ENCODE measurements around the gene MGA.

The MGA gene

GRCh38 chr15:41819455-41820050 is 159.3 kb downstream of the MGA start:
- DNase-seq (ENCODE audit: low spot score): peak; percentile 65
- Histone ChIP-seq H3K9me3 (ENCODE audit: severe bottlenecking) (no peaks in the 10 kb centered on the region), H3K27me3 (ENCODE audit: insufficient read depth, poor library complexity, severe bottlenecking) (no peaks in the 10 kb centered on the region), H3K4me3 (ENCODE audit: severe bottlenecking) (no peak overlapping the region), H3K4me1 (ENCODE audit: insufficient read depth, poor library complexity, severe bottlenecking) (peaks cover 3% of the 10 kb centered on the region), H3K36me3 (ENCODE audit: low read depth) (peaks cover 95% of the 10 kb centered on the region), H3K27ac (ENCODE audit: poor library complexity, severe bottlenecking) (no peak overlapping the region)
- no peak for TF ChIP-seq CTCF (IDR thresholded peaks at IDR 0.05; ENCODE audit: poor library complexity, severe bottlenecking)
- ATAC-seq (ENCODE audit: low read depth): peak; percentile 30; the same call in 1 of the 3 replicates

- DNase-seq (ENCODE audit: low spot score): peak; percentile 69
- peaks cover 83% of the 10 kb centered on the region for H3K36me3 ChIP-seq (ENCODE audit: low read depth)
- TF ChIP-seq CTCF (IDR thresholded peaks at IDR 0.05; ENCODE audit: poor library complexity, severe bottlenecking): no peak
Observed at GRCh38 chr15:41820791-41821423, 160.7 kb downstream of the MGA start.

GRCh38 chr15:41821831-41822230 is 161.6 kb downstream of the MGA start:
- ATAC-seq (ENCODE audit: low read depth): no peak
- Histone ChIP-seq H3K4me3 (ENCODE audit: severe bottlenecking) (no peak overlapping the region), H3K9me3 (ENCODE audit: severe bottlenecking) (no peaks in the 10 kb centered on the region), H3K27me3 (ENCODE audit: insufficient read depth, poor library complexity, severe bottlenecking) (no peaks in the 10 kb centered on the region), H3K27ac (ENCODE audit: poor library complexity, severe bottlenecking) (no peak overlapping the region), H3K36me3 (ENCODE audit: low read depth) (peaks cover 74% of the 10 kb centered on the region), H3K4me1 (ENCODE audit: insufficient read depth, poor library complexity, severe bottlenecking) (peaks cover 3% of the 10 kb centered on the region)
- no peak for TF ChIP-seq CTCF (IDR thresholded peaks at IDR 0.05; ENCODE audit: poor library complexity, severe bottlenecking)
- peak; percentile 72 for DNase-seq (ENCODE audit: low spot score)

More at GRCh38 chr15:41820791-41821423, 160.7 kb downstream of the MGA start:
- Histone ChIP-seq H3K4me1 (ENCODE audit: insufficient read depth, poor library complexity, severe bottlenecking) (peaks cover 3% of the 10 kb centered on the region), H3K4me3 (ENCODE audit: severe bottlenecking) (no peak overlapping the region), H3K9me3 (ENCODE audit: severe bottlenecking) (no peaks in the 10 kb centered on the region), H3K27ac (ENCODE audit: poor library complexity, severe bottlenecking) (no peak overlapping the region), H3K27me3 (ENCODE audit: insufficient read depth, poor library complexity, severe bottlenecking) (no peaks in the 10 kb centered on the region)
- ATAC-seq (ENCODE audit: low read depth): no peak

- Histone ChIP-seq H3K36me3 (ENCODE audit: low read depth) (peaks cover 68% of the 10 kb centered on the region), H3K4me1 (ENCODE audit: insufficient read depth, poor library complexity, severe bottlenecking) (peaks cover 3% of the 10 kb centered on the region), H3K27ac (ENCODE audit: poor library complexity, severe bottlenecking) (no peak overlapping the region), H3K4me3 (ENCODE audit: severe bottlenecking) (no peak overlapping the region), H3K27me3 (ENCODE audit: insufficient read depth, poor library complexity, severe bottlenecking) (no peaks in the 10 kb centered on the region), H3K9me3 (ENCODE audit: severe bottlenecking) (no peaks in the 10 kb centered on the region)
- TF ChIP-seq CTCF (IDR thresholded peaks at IDR 0.05; ENCODE audit: poor library complexity, severe bottlenecking): no peak
- DNase-seq (ENCODE audit: low spot score) (no peak), ATAC-seq (ENCODE audit: low read depth) (no peak)
Observed at GRCh38 chr15:41822471-41822870, 162.3 kb downstream of the MGA start.

Data from RWPE2 (cell line).